Gastrocnemius medialis (tissue), 4 donors: ENCODE data around the gene CARMIL1. TPM values are rescaled to one million over a fixed set of nuclear protein-coding genes. Genes with fewer than 3 reads are reported as not detected.

ENCODE experiments used
- ATAC-seq, 2 donors: fragments of 150-250 bp; one replicate each; pipeline ENCODE4 v1.9.1; 2016
- DNase-seq, 2 donors: peaks; one replicate each; pipeline ENCODE4 v3.0.0-alpha.2; 2019
- H3K27ac ChIP-seq, 4 donors: fragments of 200-600 bp; sonication (generic); 1 replicate in 1 of 4; 2 replicates in 3 of 4; pipeline ENCODE4 v1.5.1; 2016 to 2018; ENCODE audit warnings: mild to moderate bottlenecking in 2 of 4, moderate library complexity in 1 of 4
- H3K27me3 ChIP-seq, 3 donors: fragments of 200-600 bp; sonication (generic) in 2 of 3; 1 replicate in 1 of 3; 2 replicates in 2 of 3; pipeline versions ENCODE4 v1.5.1 to v1.6.0; 2016 to 2019; ENCODE audit warnings: mild to moderate bottlenecking in 1 of 3, moderate library complexity in 1 of 3
- H3K36me3 ChIP-seq, 2 donors: fragments of 200-600 bp; sonication (generic) in 1 of 2; one replicate each; pipeline ENCODE4 v1.5.1; 2017 to 2018
- H3K4me1 ChIP-seq, 2 donors: fragments of 200-600 bp; sonication (generic) in 1 of 2; one replicate each; pipeline ENCODE4 v1.5.1; 2016 to 2017; ENCODE audit warnings: mild to moderate bottlenecking in 2 of 2
- H3K4me3 ChIP-seq, 4 donors: fragments of 200-600 bp; sonication (generic) in 3 of 4; 1 replicate in 1 of 4; 2 replicates in 3 of 4; pipeline ENCODE4 v1.5.1; 2016 to 2019; ENCODE audit warnings: mild to moderate bottlenecking in 2 of 4
- H3K9me3 ChIP-seq, 3 donors: fragments of 200-600 bp; sonication (generic) in 2 of 3; 1 replicate in 1 of 3; 2 replicates in 2 of 3; pipeline ENCODE4 v1.5.1; 2016 to 2019
- CTCF ChIP-seq, 5 experiments: fragments of 450-650 bp in 3 of 5; fragments of 200-600 bp in 2 of 5; sonication (generic) in 2 of 5; IDR thresholded peaks in 4 of 5; conservative IDR thresholded peaks in 1 of 5; 1 replicate in 4 of 5; 2 replicates in 1 of 5; pipeline ENCODE4 v1.5.1; 2016 to 2019; ENCODE audit warnings: antibody characterized with exemption in 5 of 5, mild to moderate bottlenecking in 3 of 5, moderate library complexity in 3 of 5
- POLR2A ChIP-seq, 2 donors: fragments of 450-650 bp; IDR thresholded peaks; one replicate each; pipeline ENCODE4 v1.6.1; 2017; ENCODE audit warnings: antibody characterized with exemption in 2 of 2, mild to moderate bottlenecking in 2 of 2, moderate library complexity in 2 of 2
- in situ Hi-C, 4 donors: fragments of 200-750 bp; cut with MboI; loops; one replicate each; pipeline versions ENCODE4 v1.15.0 to v1.8.0; 2017; ENCODE audit warnings: low sequenced_read_pairs in 4 of 4
- intact Hi-C: fragments of 100-400 bp; cut with DNase I; formaldehyde crosslinking; loops from one replicate; pipeline ENCODE4 v1.15.1; 2023; ENCODE audit warnings: low total_unique reads
- total RNA-seq, 4 donors: library from RNA; depleted of rRNA; stranded (reverse); fragments of >200 nt; gene quantifications; one replicate each; pipeline versions ENCODE4 v1.1.0 to v1.2.3, GENCODE V29; 2016

Gene CARMIL1
- total RNA-seq, 4 donors from 2014 or later: 0.87 to 2.1 (median 1.7) TPM

DNA sequence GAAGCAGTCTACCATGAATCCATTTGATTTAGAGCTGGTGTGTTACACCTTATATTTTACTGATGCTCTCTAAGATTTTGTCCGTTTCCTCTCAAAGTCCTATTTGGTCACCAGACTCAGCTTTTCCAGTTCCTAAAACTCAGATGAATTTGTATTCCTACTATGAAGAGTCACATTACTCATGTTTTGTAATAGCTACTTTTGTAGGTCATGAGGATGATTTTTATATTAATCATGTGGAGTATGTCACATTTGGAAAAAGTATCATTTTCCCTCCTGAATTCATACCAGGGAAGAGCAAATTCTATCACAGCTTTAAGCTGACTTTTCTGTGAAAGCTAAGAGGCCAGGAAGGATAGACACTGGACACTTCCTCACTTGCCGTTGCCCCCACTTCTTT, 232.2 kb downstream of the CARMIL1 start:
- intact Hi-C loops: no loop called here

DNA sequence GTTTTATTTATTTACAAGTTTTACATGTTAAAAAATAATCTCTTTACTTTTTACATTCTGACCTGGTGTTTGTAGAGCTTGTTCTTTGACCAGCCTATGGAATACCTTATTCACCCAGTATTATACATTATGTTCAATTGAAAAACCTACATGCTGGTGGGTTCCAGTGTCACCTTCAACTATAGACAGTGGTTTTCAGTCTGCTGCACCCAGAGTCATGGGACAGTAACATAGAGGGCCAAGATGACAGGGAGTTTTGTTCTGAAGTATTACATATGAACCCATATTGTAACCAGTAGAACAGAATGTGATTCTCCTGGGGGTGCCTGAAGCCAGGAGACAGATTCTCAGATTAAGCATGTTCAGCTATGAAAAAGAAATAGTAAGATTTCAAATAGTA, 233.4 kb downstream of the CARMIL1 start:
- H3K4me3 ChIP-seq: no peak overlapping the region
- in situ Hi-C loops (no loop called here), intact Hi-C loops (no loop called here)
- no peaks in the 10 kb centered on the region for H3K4me1 ChIP-seq
- no peaks in the 10 kb centered on the region for H3K9me3 ChIP-seq
- TF ChIP-seq POLR2A (IDR thresholded peaks at IDR 0.05): no peak
- TF ChIP-seq CTCF (IDR thresholded peaks at IDR 0.05 in 4 of 5, conservative IDR thresholded peaks at IDR 0.05 in 1 of 5): no peak
- DNase-seq: no peak
- H3K27me3 ChIP-seq: no peaks in the 10 kb centered on the region
- no peaks in the 10 kb centered on the region for H3K36me3 ChIP-seq
- H3K27ac ChIP-seq: no peak overlapping the region
- ATAC-seq: no peak

More for the DNA sequence above, 232.2 kb downstream of the CARMIL1 start:
- no peaks in the 10 kb centered on the region for H3K36me3 ChIP-seq
- no peaks in the 10 kb centered on the region for H3K27me3 ChIP-seq
- no peaks in the 10 kb centered on the region for H3K9me3 ChIP-seq
- H3K4me3 ChIP-seq: no peak overlapping the region
- peak; percentile 30 to 54 for ATAC-seq
- no peaks in the 10 kb centered on the region for H3K4me1 ChIP-seq
- TF ChIP-seq POLR2A (IDR thresholded peaks at IDR 0.05) (no peak), CTCF (IDR thresholded peaks at IDR 0.05 in 4 of 5, conservative IDR thresholded peaks at IDR 0.05 in 1 of 5) (no peak)
- no peak overlapping the region for H3K27ac ChIP-seq
- no peak for DNase-seq
- in situ Hi-C loops: no loop called here

DNA sequence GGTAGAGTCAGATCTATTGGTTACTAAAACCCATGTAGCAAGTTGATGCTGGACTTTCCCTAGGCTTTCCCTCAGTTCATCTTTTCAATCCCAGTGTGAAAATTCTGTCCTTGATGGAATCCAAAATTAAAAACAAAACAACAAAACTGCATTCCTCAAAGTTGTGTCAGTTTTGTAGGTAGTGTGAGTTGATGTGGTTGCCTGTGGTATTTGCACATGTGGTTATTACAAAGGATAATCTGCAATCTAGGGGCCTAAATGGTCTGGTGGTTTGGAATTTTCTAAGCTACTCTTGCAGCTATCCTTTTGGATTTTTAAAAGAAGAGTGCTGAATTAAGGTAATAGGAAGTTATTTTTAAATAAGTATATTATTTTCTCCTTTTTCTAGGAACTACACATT, 240.7 kb downstream of the CARMIL1 start:
- ATAC-seq (no peak), DNase-seq (no peak)
- TF ChIP-seq POLR2A (IDR thresholded peaks at IDR 0.05) (no peak), CTCF (IDR thresholded peaks at IDR 0.05 in 4 of 5, conservative IDR thresholded peaks at IDR 0.05 in 1 of 5) (no peak)
- in situ Hi-C loops: no loop called here
- H3K4me3 ChIP-seq: no peak overlapping the region
- intact Hi-C loops: no loop called here
- H3K4me1 ChIP-seq: no peaks in the 10 kb centered on the region
- no peak overlapping the region for H3K27ac ChIP-seq
- H3K9me3 ChIP-seq: no peaks in the 10 kb centered on the region
- H3K27me3 ChIP-seq: no peaks in the 10 kb centered on the region
- no peaks in the 10 kb centered on the region for H3K36me3 ChIP-seq

DNA sequence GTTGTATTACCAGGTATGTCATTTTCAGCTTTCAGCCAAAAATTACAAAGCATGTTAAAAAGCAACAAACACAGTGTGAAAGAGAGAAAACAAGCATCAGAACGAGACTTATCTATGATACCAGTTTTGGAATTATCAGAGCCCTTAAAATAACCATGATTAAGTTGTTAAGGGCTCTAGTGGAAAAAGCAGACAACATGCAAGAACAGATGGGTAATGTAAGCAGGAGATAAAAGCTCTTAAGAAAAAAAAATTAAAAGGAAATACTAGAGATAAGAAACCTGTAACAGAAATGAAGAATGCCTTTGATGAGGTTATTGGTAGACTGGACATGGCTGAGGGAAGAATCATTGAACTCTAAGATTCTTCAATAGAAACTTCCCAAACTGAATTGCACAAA, 245.4 kb downstream of the CARMIL1 start:
- TF ChIP-seq CTCF (IDR thresholded peaks at IDR 0.05 in 4 of 5, conservative IDR thresholded peaks at IDR 0.05 in 1 of 5) (no peak), POLR2A (IDR thresholded peaks at IDR 0.05) (no peak)
- Histone ChIP-seq H3K27me3 (no peaks in the 10 kb centered on the region), H3K9me3 (no peaks in the 10 kb centered on the region), H3K27ac (no peak overlapping the region), H3K36me3 (no peaks in the 10 kb centered on the region), H3K4me1 (no peaks in the 10 kb centered on the region), H3K4me3 (no peak overlapping the region)
- no peak for DNase-seq
- in situ Hi-C loops: no loop called here
- intact Hi-C loops: no loop called here
- no peak for ATAC-seq

DNA sequence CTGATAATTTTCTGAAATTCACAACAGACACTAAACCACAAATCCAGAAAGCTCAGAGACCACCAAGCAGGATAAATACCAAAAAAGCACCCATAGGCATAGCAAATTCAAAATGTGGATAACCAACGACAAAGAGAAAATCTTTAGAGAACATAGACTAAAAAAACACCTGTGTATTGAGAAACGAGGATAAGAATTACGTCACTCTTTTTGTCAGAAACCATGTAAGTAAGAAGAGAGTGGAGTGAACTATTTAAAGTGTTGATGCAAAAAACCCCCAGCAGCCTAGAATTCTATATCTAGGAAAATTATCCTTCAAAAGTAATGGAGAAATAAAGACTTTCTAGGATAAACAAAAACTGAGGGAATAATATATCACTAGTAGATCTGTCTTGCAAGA, 245.9 kb downstream of the CARMIL1 start:
- Histone ChIP-seq H3K4me3 (no peak overlapping the region), H3K27me3 (no peaks in the 10 kb centered on the region), H3K36me3 (no peaks in the 10 kb centered on the region), H3K27ac (no peak overlapping the region), H3K9me3 (no peaks in the 10 kb centered on the region), H3K4me1 (no peaks in the 10 kb centered on the region)
- ATAC-seq: no peak
- no peak for TF ChIP-seq CTCF (IDR thresholded peaks at IDR 0.05 in 4 of 5, conservative IDR thresholded peaks at IDR 0.05 in 1 of 5)
- no peak for TF ChIP-seq POLR2A (IDR thresholded peaks at IDR 0.05)
- in situ Hi-C loops: no loop called here
- intact Hi-C loops: no loop called here
- no peak for DNase-seq
